Stimulated activated CD8-positive, alpha-beta memory T cell treated with anti-CD3 and anti-CD28 coated beads, Interleukin-2, amount 100 ng/mL, for 48 hours (primary cell): ENCODE results near the gene PHACTR1.
"Not testable (repeated sequence)": the region's sequence is repeated elsewhere in the genome, so short reads cannot be mapped to it uniquely, and the experiment has no call there.

ENCODE experiments used
- DNase-seq, 2 donors: peaks; one replicate each; pipeline ENCODE4 v3.0.0-alpha.2; 2020; ENCODE audit warnings: low read depth in 2 of 2

The PHACTR1 gene

GRCh38 chr6:12716298-12716916, at the start of gene PHACTR1:
PHACTR1 (plus strand) TSS chr6:12716767.
- no peak for DNase-seq

GRCh38 chr6:12666886-12667285, 49.7 kb upstream of the PHACTR1 start:
- no peak for DNase-seq

DNA sequence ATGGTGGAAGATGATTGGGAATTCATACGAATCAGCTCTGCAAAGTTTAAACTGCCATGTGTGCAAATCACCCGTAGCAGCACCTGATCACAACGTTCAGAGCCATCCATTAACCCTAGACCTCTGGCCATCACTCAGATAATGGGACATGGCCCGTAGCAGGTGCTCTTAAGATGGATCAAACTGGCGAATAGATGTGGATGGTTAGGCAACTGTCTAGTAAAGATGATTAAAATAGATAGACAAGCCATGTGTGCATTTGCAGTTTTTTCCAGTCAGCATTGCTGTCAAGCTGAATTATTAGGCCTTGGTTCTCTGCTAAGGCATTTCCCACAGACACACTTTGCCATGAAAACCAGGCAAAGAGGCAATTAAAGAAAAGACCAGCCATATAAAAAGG, 40.6 kb upstream of the PHACTR1 start:
- no peak for DNase-seq

- no peak for DNase-seq
Observed at GRCh38 chr6:12679341-12679740, 37.2 kb upstream of the PHACTR1 start.

DNA sequence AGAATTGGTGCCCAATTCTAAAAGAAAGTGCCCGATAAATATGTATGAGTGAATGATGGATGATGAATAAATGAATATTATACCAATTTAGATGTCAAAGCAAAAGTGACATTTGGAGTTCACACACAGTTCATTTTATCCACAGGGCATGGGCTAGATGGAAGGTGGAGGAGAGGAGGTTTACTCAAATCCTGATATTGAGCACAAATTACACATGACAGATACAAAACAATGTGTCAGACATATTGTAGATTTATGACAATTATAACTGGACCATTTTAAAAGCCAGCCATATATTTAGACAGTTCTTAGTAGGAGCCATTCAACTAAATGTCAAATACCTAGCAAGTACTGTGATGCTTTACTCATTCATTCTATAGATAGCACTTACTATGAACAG, 23.4 kb upstream of the PHACTR1 start:
- no peak for DNase-seq

- no peak for DNase-seq
Observed at GRCh38 chr6:12698298-12698697, 18.3 kb upstream of the PHACTR1 start.

- no peak for DNase-seq
Observed at GRCh38 chr6:12704946-12705345, 11.6 kb upstream of the PHACTR1 start.

- DNase-seq, result no peak
Observed at GRCh38 chr6:12709116-12709515, 7.5 kb upstream of the PHACTR1 start.

- DNase-seq, result no peak
Observed at GRCh38 chr6:12709556-12710232, 6.9 kb upstream of the PHACTR1 start.

- no peak for DNase-seq
Observed at GRCh38 chr6:12710921-12711320, 5.6 kb upstream of the PHACTR1 start.

GRCh38 chr6:12714022-12714421, 2.5 kb upstream of the PHACTR1 start:
- no peak for DNase-seq

DNA sequence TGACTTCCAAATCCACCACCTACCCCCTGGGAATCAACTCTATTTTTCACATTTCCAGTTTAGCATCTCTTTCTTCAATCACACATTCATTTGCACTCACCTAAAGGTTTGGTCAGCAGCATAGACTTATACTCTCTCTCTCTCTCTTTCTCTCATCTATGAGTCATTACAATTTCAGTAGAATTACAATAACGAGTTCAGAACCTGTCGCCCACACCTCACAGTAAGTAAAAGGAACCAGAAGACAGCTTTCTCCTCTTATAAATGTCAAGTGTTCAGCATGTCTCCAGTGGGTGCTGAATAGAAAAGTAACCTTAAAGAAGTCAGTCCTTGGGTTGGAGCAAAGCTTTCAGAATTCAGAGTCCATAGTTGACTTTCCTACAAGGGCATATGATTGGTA, 1.1 kb upstream of the PHACTR1 start:
- no peak for DNase-seq

- no peak for DNase-seq
Observed at GRCh38 chr6:12717356-12717755, 789 bp downstream of the PHACTR1 start.

DNA sequence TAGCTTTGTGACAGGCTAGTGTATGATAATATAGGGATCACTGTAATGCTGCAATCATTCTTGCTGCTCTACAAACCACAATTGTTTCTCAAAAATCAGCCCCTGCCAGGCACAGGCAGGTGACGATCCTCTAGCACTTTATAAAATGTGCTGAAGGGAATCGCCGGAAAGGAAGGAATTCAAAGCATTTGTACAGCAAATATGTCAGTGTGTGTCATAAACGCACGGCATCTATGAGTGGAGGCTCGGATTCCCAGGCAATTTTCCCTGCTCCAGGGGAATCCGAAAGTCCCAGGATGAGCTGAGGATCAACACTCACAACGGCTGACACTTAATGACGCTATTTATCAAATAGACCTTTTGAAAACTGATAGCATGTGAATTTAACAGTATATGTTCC, 1.4 kb downstream of the PHACTR1 start:
- DNase-seq, result no peak

DNA sequence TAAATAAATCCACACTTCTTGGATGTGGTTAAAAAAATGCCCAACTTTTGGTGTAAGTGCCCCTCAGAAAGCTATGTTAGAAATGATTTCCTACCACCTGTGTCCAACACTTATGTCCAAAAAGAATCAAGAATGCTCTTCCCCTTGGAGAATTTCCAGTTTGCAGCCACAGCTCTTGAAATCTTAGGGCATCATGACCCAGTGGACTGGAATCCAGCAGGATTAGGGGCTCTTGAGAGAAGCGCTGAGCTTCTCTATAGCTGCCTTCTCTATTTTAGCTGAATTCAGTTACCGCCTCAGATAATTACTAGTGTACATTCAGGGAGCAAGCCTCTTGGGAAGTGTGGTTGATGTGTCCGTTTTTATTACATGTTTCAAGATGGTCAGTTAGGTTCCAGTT, 2.5 kb downstream of the PHACTR1 start:
- no peak for DNase-seq

- DNase-seq, result no peak
Observed at GRCh38 chr6:12720310-12720709, 3.7 kb downstream of the PHACTR1 start.

DNA sequence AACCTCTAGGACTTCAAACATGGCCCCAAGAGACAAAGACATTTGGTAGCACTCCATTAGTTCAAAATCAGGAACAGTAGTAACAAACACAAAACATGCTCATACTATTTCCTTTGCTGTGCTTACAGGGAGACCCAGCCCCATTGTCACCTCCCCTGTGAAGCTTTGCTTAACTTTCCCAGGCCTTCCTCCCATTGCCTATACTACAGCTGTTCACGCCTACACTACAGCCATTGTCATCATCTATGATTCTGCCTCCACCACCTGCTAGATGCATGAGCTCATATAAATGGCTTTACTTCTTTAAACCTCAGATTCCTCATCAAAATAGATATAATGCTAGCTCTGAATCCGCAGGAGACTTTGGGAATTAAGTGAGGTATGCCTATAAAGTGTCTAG, 8.7 kb downstream of the PHACTR1 start:
- no peak for DNase-seq

DNA sequence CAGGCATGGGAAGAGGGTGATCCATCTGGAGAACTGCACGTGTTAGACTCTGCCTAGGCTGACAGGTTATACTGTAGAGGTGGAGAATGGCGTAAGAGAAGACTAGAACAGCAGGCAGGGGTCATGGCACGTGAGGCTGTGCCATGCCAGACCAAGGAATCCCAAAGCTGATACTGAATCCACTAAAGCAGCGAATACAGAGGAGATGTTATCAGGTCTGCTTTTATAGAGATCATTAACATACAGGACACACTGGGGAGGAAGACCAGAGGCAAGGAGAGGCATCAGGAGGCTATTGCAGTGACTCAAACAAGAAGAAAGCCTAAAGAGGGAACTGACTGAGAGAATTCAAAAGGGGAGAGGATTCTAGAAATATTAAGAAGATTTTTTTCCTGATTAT, 12.9 kb downstream of the PHACTR1 start:
- no peak for DNase-seq

GRCh38 chr6:12730809-12731208, 14.2 kb downstream of the PHACTR1 start:
- not testable (repeated sequence) for DNase-seq

GRCh38 chr6:12733876-12734275, 17.3 kb downstream of the PHACTR1 start:
- no peak for DNase-seq

- no peak for DNase-seq
Observed at GRCh38 chr6:12735786-12736185, 19.2 kb downstream of the PHACTR1 start.

DNA sequence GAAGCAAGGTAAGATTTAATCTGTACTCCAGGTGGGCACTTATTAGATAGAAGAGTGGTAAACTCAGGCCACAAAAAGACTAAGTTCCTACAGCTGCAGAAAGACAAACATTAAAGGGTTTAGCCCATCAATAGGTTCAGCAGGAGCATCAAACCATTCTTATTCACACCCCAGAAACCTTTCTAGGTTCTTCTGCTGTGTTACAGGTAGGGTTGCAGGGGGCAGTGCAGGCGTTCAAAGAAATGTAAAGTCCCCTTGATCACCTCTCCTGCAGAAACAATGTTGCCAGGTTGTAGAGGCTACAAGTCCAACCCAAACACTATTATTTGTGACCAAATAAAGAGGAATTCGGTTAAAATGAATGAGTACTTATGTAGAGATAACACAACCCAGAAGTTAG, 31.8 kb downstream of the PHACTR1 start:
- no peak for DNase-seq

GRCh38 chr6:12748815-12749521, 32.4 kb downstream of the PHACTR1 start:
- DNase-seq, result no peak
